HEK293 (cell line): Measurements from ENCODE around the gene EARS2.

Experiments used
- CTCF ChIP-seq: fragments of 450-650 bp; formaldehyde crosslinking; IDR thresholded peaks from 2 replicates; pipeline ENCODE4 v1.5.1; 2016; ENCODE audit warnings: missing biosample characterization, missing genetic modification characterization
- GFI1B ChIP-seq: fragments of 450-650 bp; formaldehyde crosslinking; IDR thresholded peaks from 2 replicates; pipeline ENCODE4 v1.5.1; 2016; ENCODE audit warnings: missing biosample characterization, missing genetic modification characterization
- HOXA7 ChIP-seq: sonication (generic); formaldehyde crosslinking; IDR thresholded peaks from 2 replicates; pipeline ENCODE4 v1.8.1; 2022; ENCODE audit warnings: missing genetic modification reagents, borderline replicate concordance
- HOXC10 ChIP-seq: sonication (generic); formaldehyde crosslinking; IDR thresholded peaks from 2 replicates; pipeline ENCODE4 v1.8.1; 2023; ENCODE audit warnings: mild to moderate bottlenecking, missing genetic modification reagents
- MEIS1 ChIP-seq: sonication (generic); formaldehyde crosslinking; IDR thresholded peaks from 2 replicates; pipeline ENCODE4 v1.8.1; 2022; ENCODE audit warnings: missing genetic modification reagents, mild to moderate bottlenecking, borderline replicate concordance
- MYNN ChIP-seq: fragments of 450-650 bp; formaldehyde crosslinking; IDR thresholded peaks from 2 replicates; pipeline ENCODE4 v1.5.1; 2016; ENCODE audit warnings: missing biosample characterization, missing genetic modification characterization, borderline replicate concordance
- PBX3 ChIP-seq: sonication (generic); formaldehyde crosslinking; IDR thresholded peaks from 2 replicates; pipeline ENCODE4 v1.8.1; 2022; ENCODE audit warnings: mild to moderate bottlenecking, moderate library complexity, missing genetic modification reagents
- PRDM1 ChIP-seq: fragments of 450-650 bp; formaldehyde crosslinking; IDR thresholded peaks from 2 replicates; pipeline ENCODE4; 2016; ENCODE audit warnings: missing biosample characterization, missing genetic modification characterization
- SCRT1 ChIP-seq: fragments of 450-650 bp; formaldehyde crosslinking; IDR thresholded peaks from 2 replicates; pipeline ENCODE4 v1.5.1; 2016; ENCODE audit warnings: missing biosample characterization, missing genetic modification characterization, borderline replicate concordance
- SETDB1 ChIP-seq: IDR thresholded peaks from one replicate; pipeline ENCODE4 v1.6.1; 2017; ENCODE audit warnings: mild to moderate bottlenecking, low read length, moderate library complexity, mixed read lengths; ENCODE audit not compliant: insufficient read length
- SP2 ChIP-seq: fragments of 450-650 bp; formaldehyde crosslinking; IDR thresholded peaks from 2 replicates; pipeline ENCODE4 v1.5.1; 2016; ENCODE audit warnings: missing biosample characterization, missing genetic modification characterization
- SP7 ChIP-seq: fragments of 450-650 bp; formaldehyde crosslinking; IDR thresholded peaks from 2 replicates; pipeline ENCODE4 v1.5.1; 2016; ENCODE audit warnings: missing biosample characterization, missing genetic modification characterization
- TCF7L2 ChIP-seq: IDR thresholded peaks from 2 replicates; pipeline ENCODE4 v1.6.1; 2011; ENCODE audit warnings: low read depth, mild to moderate bottlenecking, inconsistent platforms, low read length, moderate library complexity, borderline replicate concordance
- ZBTB6 ChIP-seq: fragments of 450-650 bp; formaldehyde crosslinking; IDR thresholded peaks from 2 replicates; pipeline ENCODE4 v1.5.1; 2017; ENCODE audit warnings: missing biosample characterization, missing genetic modification characterization
- ZFHX2 ChIP-seq: fragments of 450-650 bp; formaldehyde crosslinking; conservative IDR thresholded peaks from 2 replicates; pipeline ENCODE4 v1.5.1; 2016; ENCODE audit warnings: missing biosample characterization, missing genetic modification characterization
- ZNF132 ChIP-seq: fragments of 450-650 bp; formaldehyde crosslinking; IDR thresholded peaks from 2 replicates; pipeline ENCODE4 v1.5.1; 2017; ENCODE audit warnings: missing biosample characterization, missing genetic modification characterization, borderline replicate concordance
- ZNF148 ChIP-seq: fragments of 450-650 bp; formaldehyde crosslinking; IDR thresholded peaks from 2 replicates; pipeline ENCODE4 v1.5.0; 2017; ENCODE audit warnings: missing biosample characterization, missing genetic modification characterization, borderline replicate concordance
- ZNF391 ChIP-seq: fragments of 450-650 bp; formaldehyde crosslinking; IDR thresholded peaks from 2 replicates; pipeline ENCODE4 v1.5.1; 2016; ENCODE audit warnings: low read depth, missing biosample characterization, missing genetic modification characterization, borderline replicate concordance
- ZNF449 ChIP-seq: fragments of 450-650 bp; formaldehyde crosslinking; IDR thresholded peaks from 2 replicates; pipeline ENCODE4 v1.5.1; 2017; ENCODE audit warnings: missing biosample characterization, mild to moderate bottlenecking, missing genetic modification characterization, moderate library complexity
- ZNF514 ChIP-seq: fragments of 450-650 bp; formaldehyde crosslinking; IDR thresholded peaks from 2 replicates; pipeline ENCODE4 v1.5.1; 2016; ENCODE audit warnings: missing biosample characterization, missing genetic modification characterization
- ZNF518A ChIP-seq: fragments of 450-650 bp; formaldehyde crosslinking; conservative IDR thresholded peaks from 2 replicates; pipeline ENCODE4 v1.5.1; 2016; ENCODE audit warnings: low read depth, missing biosample characterization, missing genetic modification characterization
- ZNF549 ChIP-seq: fragments of 450-650 bp; IDR thresholded peaks from 2 replicates; pipeline ENCODE4 v1.5.1; 2018; ENCODE audit warnings: missing biosample characterization, missing genetic modification characterization, mild to moderate bottlenecking, inconsistent platforms, moderate library complexity
- ZSCAN5A ChIP-seq: fragments of 450-650 bp; formaldehyde crosslinking; IDR thresholded peaks from 2 replicates; pipeline ENCODE4 v1.5.1; 2016; ENCODE audit warnings: missing biosample characterization, missing genetic modification characterization

Gene EARS2

GRCh38 chr16:23556881-23557778 lies at the start of gene EARS2, which contains the start of gene UBFD1 (continued):
- TF ChIP-seq ZNF518A (tag by site-specific recombination) (peak; percentile 75), MEIS1 (no peak), CTCF (peak; percentile 100), ZBTB6 (tag by site-specific recombination) (no peak), ZSCAN5A (peak; percentile 66; the same call in 1 of the 2 replicates), ZNF514 (no peak), ZNF148 (tag by site-specific recombination) (no peak), MYNN (tag by site-specific recombination) (no peak), PBX3 (peak; percentile 18; the same call in 1 of the 2 replicates), SP2 (tag by site-specific recombination) (peak; percentile 92), GFI1B (tag by site-specific recombination) (no peak), ZNF449 (tag by site-specific recombination) (no peak), ZNF391 (tag by site-specific recombination) (peak; percentile 47; the same call in 1 of the 2 replicates), SP7 (tag by site-specific recombination) (peak; percentile 66), SCRT1 (tag by site-specific recombination) (peak; percentile 51), TCF7L2 (no peak), ZNF549 (tag by site-specific recombination) (no peak), ZNF132 (tag by site-specific recombination) (no peak), SETDB1 (peak; percentile 24), HOXA7 (CRISPR knock-in tag) (no peak), ZFHX2 (tag by site-specific recombination) (peak; percentile 65), PRDM1 (peak; percentile 90), HOXC10 (CRISPR knock-in tag) (no peak)
